Activated T-helper 9 cell treated with anti-CD3 and anti-CD28 coated beads, Interleukin-2, amount 50 U/mL, for 16 hours (primary cell): Measurements from ENCODE around the gene NOTO.
"Not testable (repeated sequence)": the region's sequence is repeated elsewhere in the genome, so short reads cannot be mapped to it uniquely, and the experiment has no call there.

ENCODE experiments used
- DNase-seq: peaks from one replicate; pipeline ENCODE4 v3.0.0-alpha.2; 2020; ENCODE audit warnings: low read depth

NOTO gene, protein sequence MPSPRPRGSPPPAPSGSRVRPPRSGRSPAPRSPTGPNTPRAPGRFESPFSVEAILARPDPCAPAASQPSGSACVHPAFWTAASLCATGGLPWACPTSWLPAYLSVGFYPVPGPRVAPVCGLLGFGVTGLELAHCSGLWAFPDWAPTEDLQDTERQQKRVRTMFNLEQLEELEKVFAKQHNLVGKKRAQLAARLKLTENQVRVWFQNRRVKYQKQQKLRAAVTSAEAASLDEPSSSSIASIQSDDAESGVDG

DNA sequence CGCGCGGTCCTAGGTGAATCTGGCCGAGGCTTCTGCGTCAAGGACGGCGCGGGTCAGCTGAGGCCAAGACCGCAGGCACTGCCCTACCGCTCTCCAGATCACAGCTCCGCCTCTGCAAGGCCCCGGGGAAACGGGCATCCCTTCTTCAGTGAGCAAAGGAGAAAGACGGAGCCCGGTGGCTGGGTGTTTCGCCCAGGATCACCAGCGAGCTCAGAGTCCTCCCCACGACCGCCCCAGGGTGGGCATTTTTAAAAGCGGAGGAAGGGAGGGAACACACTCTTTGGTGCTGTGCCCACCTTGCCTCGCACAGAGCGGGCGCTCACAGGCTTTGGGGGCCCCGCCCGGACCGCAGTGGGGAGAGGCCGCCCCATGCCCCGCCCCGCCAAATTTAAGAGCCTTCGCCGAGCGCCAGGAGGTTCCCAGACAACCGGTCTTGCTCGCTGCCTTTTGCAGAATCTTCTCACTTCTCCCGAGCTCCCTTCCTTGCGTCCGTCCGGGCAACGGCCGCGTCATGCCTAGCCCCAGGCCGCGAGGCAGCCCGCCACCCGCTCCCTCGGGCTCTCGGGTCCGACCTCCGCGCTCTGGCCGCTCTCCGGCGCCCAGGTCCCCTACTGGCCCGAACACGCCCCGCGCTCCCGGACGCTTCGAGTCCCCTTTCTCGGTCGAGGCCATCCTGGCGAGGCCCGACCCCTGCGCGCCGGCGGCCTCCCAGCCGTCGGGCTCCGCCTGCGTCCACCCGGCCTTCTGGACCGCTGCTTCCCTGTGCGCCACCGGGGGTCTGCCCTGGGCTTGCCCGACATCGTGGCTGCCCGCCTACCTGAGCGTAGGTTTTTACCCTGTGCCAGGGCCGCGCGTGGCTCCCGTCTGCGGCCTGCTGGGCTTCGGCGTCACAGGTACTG lies at the start of gene NOTO:
NOTO (plus strand) TSS at position 419 of the 899 bp plus-strand sequence; CDS start at position 512, 93 bp downstream.
- DNase-seq = no peak

DNA sequence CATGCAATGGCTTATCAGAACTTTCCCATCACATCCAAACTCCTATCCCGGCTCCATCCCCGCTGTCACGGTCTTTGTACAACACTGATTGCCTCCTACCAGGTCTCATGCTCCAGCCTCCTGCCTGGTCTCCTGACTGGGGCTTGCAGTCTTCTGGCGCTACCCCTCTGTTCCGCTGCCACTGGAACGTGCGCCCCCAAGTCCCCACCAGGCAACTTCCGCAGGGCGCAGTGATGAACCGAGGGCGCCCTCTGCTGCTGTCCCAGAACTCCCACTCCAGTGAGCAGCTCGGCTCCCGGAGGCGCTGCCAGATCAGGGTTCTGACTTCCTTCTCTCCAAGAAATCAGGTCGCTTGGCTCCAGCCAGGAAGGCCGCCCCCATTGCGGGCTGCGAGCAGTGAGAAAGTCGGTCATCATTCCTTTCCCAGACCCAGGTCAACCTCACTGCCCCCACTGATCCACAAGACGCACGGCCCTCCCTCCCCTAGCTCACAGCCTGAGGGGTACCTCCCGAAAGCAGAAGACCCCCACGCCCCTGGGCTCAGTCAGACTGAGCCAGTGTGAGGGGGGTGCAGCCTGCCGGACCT lies 45.7 kb upstream of the NOTO start:
- no peak for DNase-seq

DNA sequence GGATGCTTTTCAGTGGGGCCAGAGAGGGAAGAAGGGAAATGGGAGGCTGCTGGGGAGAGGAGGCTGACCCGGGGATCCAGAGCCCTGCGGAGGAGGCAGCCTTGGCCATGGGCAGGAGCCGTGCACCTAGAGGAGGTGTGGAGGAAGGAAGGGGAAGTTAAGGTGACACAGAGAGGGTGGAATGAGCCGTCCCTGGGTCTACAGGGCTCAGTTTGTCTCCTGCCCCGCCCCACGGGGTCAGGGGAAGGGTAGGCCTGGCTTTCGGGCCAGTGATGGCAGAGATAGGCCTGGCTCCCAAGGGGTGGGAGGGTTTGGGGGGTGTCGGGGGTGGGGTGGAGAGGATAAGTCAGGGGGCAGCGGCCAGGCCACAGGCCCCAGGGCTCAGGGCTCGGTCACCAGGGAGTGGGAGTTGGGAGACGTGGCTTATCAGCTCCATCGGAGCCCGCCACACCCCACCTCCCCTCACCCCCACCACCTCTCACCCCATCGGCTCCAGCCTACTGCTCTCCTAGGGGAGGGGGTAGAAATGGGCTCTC lies 39.5 kb upstream of the NOTO start:
- no peak for DNase-seq

DNA sequence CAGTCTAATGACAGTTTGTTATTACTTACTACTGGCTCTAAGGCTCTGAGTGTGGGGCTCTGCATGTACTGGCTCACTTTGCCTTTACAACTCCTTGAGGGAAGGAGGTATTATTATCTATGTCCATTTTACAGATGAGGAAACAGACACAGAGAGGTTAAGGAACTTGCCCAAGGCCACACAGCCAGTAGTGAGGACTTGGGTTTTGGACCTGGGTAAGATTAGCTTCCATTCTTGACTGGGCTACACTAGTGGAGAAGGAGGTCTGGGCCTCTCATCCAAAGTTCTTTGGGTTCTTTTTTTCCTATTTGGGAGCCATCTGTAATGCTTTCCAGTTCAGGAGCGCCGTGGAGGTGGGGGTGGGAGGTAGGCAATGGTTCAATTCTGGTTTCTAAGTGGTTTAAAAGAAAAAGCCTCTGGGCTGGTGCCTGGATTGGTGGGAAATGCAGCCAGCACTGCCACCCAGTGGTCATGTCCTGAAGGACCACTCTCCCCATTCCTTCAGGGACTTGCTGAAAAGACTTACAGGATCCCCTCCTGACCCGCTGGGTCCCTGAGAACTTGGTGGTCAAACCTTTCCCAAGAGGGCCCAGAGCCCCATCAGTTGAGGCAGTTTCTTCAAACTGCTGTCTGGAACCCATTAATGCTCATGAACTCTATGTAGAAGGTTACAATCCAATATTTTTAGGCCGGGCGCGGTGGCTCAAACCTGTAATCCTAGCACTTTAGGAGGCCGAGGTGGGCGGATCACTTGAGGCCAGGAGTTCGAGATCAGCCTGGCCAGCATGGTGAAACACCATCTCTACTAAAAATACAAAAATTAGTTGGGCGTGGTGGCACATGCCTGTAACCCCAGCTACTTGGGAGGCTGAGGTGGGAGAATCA lies 38.6 kb upstream of the NOTO start:
- DNase-seq = peak; percentile 53

DNA sequence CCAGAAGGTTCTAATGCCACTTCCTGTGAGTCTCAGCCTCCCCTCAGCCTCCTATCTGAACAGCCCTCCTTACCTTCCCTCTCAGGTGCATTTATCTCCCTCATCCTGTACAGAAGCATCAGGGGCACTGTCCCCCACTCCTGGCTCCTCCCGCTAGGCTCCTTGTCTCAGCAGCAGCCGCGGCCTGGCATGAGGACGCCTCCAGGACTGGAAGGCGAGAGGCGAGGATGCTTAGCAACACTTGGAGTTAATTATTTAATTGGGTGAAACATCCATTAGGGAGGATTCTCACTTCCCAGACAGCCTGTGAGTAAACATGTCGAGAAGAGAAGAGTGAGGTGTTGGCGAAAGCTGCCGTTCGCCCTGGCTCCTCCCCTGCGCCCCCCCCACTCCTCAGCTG lies 36.4 kb upstream of the NOTO start:
- DNase-seq = not testable (repeated sequence)

DNA sequence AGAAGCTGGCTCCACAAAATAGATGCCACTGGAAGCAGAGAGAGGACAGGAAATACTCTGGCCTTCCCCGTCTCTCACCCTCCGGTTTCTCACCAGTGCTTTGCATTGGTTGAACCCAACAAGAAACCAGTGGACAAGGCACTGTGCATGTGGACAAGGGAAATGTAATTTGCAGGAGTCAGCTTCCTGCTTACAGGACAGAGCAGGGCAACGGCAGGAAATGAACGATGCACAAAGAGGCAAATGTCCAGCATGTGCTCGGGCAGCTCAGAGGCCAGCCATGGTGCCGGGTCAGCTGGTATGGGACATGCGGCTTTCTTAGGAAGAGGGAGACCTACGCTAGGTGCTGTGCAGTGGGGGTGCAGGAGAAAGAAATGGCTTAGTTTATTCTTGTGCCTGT lies 35.6 kb upstream of the NOTO start:
- DNase-seq = not testable (repeated sequence)

DNA sequence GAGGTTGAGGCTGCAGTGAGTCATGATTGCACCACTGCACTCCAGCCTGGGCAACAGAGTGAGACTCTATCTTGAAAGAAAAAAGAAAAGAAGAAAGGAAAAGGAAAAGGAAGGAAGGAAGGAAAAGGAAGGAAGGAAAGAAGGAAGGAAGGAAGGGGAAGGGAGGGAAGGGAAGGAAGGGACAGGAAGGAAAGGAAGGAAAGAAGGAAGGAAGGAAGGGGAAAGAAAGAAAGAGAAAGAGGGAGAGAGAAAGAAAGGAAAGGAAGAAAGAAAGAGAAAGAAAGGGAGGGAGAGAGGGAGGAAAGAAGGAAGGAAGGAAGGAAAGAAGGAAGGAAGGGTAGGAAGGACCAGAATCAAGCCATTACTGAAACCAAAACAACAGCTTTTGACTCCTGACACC lies 34.0 kb upstream of the NOTO start:
- not testable (repeated sequence) for DNase-seq

DNA sequence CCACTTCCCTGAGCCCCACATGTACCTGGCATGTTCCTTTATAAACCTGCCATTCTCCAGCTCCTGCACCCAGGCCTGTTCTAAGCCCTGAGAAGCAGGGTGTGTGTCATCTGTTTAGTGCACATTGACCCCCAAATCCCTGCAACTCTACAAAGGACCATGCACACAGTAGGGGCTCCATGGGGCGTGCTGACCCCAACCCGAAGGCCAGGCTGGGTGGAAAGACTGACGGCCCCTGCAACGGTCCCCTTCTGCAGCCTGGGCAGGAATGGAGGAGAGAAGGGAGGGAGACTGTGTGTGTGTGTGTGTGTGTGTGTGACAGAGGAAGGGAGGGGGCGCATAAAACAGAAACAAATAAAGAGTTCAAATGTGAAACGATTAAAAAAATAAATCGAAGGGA lies 32.0 kb upstream of the NOTO start:
- DNase-seq = not testable (repeated sequence)

DNA sequence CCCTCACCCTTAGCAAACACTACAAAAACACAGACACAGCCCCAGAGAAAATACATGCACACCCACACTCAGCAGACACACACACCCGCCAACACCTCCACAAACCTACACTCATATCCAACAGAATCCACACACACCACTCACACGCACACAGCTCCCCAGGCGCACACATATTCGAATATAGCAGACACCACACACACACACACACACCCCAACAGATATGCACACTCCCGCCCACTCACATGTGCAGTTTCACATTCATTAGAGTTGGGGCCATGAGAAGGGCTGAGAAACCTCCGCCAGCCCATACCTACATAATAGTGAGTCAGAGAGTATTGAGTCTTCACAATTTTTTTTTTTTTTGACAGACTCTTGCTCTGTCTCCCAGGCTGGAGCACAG lies 29.4 kb upstream of the NOTO start:
- DNase-seq = peak; percentile 38

DNA sequence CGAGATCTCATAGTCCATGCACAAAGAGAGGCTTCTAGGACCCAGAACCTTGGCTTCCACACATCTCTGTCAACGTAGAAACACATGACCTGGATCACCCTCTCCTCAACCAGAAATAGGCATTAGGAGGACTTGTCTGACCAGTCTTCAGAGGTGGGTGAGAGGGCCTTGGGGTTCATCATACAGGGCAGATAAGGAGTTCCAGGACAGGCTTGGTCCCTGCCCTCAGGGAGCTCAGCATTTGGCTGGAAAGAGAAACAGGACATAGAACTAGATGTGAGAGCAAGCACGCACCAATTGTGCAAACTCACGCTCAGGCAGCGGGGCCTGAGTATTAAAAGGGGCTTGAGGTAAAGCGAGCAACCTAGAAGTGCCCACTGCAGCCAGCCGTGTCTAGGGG lies 28.6 kb upstream of the NOTO start:
- no peak for DNase-seq

DNA sequence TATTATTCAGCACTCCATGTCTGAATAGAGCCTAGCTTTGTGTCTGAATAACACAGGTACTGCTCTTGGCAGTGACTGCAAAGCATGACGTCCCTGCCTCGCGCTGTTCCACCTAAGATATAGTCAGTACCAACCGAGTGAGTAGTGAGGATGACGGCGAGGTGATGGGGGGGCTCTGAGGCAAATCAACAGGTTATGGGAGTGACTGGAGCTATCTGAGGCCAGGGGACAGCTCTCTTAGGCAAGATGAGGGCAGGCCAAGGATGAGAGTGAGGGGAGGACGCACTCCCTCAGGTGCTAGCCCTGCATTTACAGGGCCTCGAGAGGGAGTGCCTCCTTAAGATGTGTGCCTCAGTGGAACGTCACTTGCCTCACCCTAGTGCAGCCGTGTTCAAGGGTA lies 28.1 kb upstream of the NOTO start:
- no peak for DNase-seq

DNA sequence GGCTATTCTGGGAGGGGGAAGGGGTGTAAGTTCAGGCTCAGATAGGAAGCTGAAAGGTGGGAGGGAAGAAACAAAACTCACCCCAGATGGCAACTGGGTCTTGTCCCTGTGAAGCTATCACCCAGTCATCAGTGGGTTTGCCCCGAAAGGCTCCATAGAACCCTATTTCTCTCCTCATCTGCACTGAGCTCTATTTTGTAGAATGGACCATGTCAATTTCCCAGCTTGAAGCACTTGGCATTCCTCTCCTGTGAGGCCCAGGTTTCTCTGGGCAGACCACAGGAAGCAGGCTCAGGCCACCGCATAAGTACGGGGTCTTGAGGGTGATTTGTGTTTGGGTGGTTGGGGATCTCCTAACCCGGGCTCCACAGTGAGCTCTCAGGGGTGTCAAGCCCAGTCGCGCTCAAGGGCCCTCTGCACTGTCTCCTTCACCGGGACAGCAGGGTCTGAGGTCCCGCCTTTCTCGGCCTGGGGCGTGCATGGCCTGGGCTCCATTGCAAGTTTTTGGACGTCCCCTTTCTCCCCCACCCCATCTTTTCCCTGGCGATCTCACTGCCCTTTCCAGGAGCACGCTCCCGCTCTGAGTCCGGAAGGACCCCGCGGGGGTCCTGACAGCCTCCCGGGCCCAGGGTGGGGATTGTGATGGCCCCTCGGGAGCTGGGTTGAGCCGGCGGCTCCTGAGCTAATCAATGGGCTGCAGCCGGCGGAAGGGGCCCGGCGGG lies 27.3 kb upstream of the NOTO start:
- DNase-seq = no peak

DNA sequence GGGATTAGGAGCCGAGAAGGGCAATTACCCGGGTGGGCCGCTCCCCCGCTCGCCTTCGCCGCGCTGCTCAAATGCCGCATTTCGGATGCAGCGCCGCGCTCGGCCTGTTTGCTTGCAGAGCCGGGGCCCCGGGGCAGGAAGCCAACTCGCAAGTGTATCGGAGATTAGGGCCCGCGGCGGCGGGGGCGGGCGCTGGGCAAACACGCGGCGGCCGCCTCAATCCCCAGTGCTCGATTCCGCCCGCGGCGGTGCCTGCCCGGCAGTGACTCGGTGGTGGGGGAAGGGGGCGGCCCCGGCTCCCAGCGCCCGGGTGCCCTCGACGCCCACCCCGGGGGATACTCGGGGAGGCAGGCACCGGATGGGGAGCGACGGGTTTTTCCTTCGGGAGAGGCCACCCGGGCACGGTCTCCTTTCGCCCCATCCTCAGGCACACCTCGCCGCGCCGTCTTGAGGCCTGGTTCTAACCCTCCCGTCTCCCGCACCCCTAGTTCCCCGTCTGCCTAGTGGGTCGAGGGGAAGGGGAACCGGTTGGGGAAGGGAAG lies 26.6 kb upstream of the NOTO start:
- DNase-seq = peak; percentile 60

DNA sequence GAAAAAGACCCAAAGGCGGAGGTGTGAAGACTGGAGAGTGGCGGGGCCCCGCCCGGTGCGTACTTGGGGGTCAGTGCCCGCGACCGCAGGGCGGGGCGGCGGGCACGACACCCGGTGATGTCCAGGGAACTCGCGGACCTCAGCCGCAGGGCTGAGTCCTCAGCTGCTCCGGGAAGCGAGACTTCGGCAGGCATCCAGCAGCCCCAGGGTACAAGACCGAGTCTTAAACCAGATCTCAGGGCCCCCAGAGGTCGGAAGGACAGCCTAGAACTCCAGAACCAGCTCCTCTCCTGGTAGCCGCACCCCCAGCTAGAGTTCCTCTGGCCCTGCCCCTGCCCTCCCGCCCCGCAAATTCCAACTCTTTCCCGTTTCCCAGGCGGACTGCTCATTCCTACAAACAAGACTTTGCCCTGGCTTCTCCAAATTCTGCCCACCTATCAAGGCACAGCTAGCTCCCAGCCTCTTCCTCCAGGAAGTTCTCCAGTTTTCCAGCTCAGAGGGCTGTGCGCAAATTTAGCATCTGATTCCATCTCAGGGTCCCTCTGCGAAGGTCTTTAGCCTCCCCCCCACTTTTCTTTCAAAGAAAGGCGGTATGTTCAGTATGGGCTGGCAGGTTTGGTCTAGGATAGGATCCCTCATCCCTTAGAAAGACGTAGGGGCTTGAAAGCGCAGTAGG lies 26.0 kb upstream of the NOTO start:
- DNase-seq = no peak

DNA sequence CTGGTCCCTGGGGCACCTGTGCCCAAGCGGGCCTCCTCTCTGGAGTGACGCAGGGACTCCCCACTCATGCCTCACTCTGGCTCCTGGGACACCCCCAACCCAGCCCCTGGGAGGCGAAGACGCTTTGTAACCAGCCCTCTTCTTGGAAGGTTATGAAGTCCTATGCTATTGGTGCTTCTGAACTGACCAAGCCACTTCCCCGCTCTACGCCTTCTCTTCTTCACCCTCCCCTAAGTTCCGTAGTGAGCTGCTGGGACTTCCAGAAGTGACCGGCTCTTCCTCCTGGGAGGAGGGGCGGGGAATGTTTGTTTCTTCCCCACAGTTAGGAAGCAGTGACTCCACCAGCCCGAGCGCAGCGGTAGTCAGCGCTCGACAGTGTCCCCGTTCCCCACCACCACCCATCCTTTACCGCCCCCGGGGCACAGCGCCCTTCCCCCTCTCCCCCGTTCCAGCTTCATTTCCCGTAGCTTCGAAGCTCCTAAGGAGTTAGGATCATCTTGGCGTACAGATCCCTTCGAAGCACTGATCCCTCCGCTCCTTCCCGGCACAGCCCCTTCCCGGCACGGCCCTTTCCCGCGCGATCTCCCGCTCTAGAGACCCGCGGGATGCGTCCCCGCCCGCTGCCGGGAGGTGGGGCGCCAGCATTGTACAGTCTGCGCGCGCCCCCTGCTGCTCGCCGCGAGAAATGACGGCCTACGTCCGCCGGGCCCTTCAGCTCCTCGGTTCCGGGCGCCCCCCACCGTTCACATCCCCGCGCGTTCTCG lies 25.3 kb upstream of the NOTO start:
- peak; percentile 86 for DNase-seq

DNA sequence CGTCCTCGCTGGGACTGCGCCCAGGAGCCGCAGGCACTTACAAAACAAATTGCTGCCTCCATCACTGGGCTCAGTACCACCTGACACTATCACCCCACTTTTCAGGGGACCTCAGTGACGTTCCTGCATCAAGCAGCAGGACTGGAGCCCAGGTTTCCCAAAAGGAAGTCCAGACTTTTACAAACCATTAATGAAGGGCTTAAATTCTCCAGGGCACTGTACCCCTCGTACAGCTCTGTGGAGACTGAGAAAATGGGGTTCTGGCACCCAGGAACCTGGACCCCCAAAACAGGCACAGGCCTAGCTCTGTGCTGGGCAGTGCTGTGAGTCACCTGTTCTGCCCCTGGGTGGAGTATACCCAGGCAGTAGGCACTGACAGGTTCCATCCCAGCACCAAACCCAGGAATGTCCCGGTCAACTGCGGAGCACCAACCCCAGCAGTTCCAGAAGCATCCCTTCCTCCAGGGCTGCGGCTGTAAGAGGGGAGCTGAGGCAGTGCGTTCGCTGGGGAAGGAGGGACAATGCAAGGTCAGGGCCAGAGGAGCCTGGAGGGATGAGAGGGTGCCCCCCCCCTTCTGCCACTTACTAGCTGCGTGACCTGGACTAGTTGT lies 24.6 kb upstream of the NOTO start:
- DNase-seq = no peak

DNA sequence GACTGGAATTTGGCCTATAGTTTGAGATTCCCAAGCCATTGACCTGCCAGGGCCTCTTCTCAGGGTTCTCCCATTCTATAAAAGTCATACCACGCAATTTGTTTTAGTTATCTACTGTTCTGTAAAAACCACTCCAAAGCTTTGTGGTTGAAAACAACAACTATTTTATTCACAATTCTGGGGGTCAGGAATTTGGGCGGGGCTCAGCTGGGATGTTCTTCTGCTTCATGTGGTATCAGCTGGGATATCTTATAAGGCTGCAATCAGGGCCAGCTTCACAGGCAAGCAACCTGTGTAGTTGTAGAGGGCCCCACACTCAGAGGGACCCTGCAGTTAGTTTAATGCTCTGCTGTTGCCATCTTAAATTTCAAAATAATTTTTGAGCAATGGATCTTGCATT lies 16.4 kb upstream of the NOTO start:
- no peak for DNase-seq

DNA sequence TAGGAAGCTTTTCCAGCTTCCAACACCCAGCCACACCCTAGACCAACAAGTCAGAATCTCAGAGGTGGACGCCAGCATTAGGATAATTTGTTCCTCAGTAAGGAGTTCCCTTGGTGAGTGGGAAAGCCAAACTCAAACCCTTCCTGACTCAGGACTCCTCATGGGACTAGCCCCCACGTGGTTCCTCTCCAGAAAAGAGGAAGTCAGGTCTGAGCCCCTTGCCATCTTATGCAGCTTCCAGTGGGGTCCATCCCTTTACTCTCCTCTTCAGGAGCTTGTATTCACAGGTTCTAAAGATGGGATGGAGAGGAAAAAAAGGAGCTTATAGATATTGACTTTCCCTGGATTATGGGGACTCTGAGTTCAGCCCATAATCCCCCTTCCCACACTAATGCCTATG lies 14.8 kb upstream of the NOTO start:
- DNase-seq = no peak

DNA sequence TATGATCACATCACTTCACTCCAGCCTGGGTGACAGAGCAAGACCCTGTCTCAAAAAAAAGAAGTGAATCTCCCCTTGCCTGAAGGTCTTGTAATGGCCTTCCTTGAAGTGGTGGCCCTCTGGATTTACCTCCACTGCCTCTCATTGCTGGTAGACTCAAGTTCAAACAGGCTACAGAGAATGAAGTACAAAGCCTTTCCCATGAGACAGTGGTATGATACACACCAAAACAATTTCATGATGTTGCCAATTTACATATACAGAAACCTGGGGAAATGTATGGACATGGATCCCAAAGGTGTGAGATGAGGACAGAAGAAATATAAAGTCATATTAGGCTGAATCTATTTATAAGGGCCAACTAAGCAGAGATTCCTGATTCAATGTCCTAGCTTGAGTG lies 4.8 kb upstream of the NOTO start:
- DNase-seq = no peak
